B cell (primary cell): ENCODE measurements around the gene BPIFB3. TPM values are rescaled to one million over a fixed set of nuclear protein-coding genes. Genes with fewer than 3 reads are reported as not detected.

Experiments used
- ATAC-seq: fragments of 200-7000 bp; cut with Tn5 transposase; one replicate; pipeline ENCODE4 v1.10.0; 2021; ENCODE audit warnings: low read depth, mild to moderate bottlenecking, moderate number of reproducible peaks, moderate library complexity
- CTCF ChIA-PET: fragments of 350-600 bp; sonication (Branson Sonifier 250); formaldehyde crosslinking; loops from one replicate; lab custom pipeline; 2021; ENCODE audit warnings: antibody characterized with exemption, inconsistent platforms; lab: Charles Lee
- POLR2A ChIA-PET: fragments of 350-600 bp; sonication (Branson Sonifier 250); formaldehyde crosslinking; loops from one replicate; lab custom pipeline; 2021; ENCODE audit warnings: antibody characterized with exemption; lab: Charles Lee
- DNase-seq: peaks from one replicate; pipeline ENCODE4 v3.0.0; 2013
- H2AFZ ChIP-seq: 2 replicates; pipeline ENCODE4 v1.6.1; 2012; ENCODE audit warnings: mild to moderate bottlenecking, low read depth, low read length; ENCODE audit not compliant: insufficient read depth, poor library complexity, severe bottlenecking
- H3K27ac ChIP-seq, 2 donors: 1 replicate in 1 of 2; 2 replicates in 1 of 2; pipeline ENCODE4 v1.5.1; 2012 to 2013; ENCODE audit warnings: low read length in 2 of 2, mild to moderate bottlenecking in 2 of 2, moderate library complexity in 1 of 2
- H3K27me3 ChIP-seq, 4 experiments: fragments of 200-600 bp in 1 of 4; sonication (generic) in 1 of 4; replicated peaks in 1 of 4; 1 replicate in 2 of 4; 2 replicates in 2 of 4; pipeline versions ENCODE4 v1.6.1 to v1.7.0; 2013 to 2016; ENCODE audit warnings: low read length in 3 of 4, mild to moderate bottlenecking in 2 of 4, mixed read lengths in 1 of 4, moderate library complexity in 1 of 4; ENCODE audit not compliant: insufficient read depth in 4 of 4, control insufficient read depth in 3 of 4; ENCODE audit errors: control extremely low read depth in 1 of 4
- H3K36me3 ChIP-seq, 2 experiments: replicated peaks in 1 of 2; 1 replicate in 1 of 2; 2 replicates in 1 of 2; pipeline versions ENCODE4 v1.6.1 to v1.7.1; 2013; ENCODE audit warnings: low read length in 1 of 2; ENCODE audit not compliant: insufficient read depth in 2 of 2, control insufficient read depth in 1 of 2; ENCODE audit errors: control extremely low read depth in 1 of 2, extremely low read depth in 1 of 2
- H3K4me1 ChIP-seq, 2 donors: fragments of 200-600 bp in 1 of 2; sonication (generic) in 1 of 2; 1 replicate in 1 of 2; 2 replicates in 1 of 2; pipeline versions ENCODE4 v1.5.1 to v1.6.1; 2013 to 2017; ENCODE audit warnings: low read length in 2 of 2; ENCODE audit not compliant: control insufficient read depth in 2 of 2, insufficient read depth in 2 of 2
- H3K4me2 ChIP-seq: replicated peaks from 2 replicates; pipeline ENCODE3; 2012; ENCODE audit warnings: mild to moderate bottlenecking, low read depth, low read length; ENCODE audit not compliant: poor library complexity, severe bottlenecking
- H3K4me3 ChIP-seq, 5 experiments: fragments of 200-600 bp in 1 of 5; sonication (generic) in 1 of 5; 1 replicate in 3 of 5; 2 replicates in 2 of 5; pipeline versions ENCODE4 v1.5.1 to v1.7.0; 2011 to 2016; ENCODE audit warnings: low read length in 4 of 5, mild to moderate bottlenecking in 4 of 5, low read depth in 2 of 5, control low read depth in 1 of 5, moderate library complexity in 1 of 5; ENCODE audit not compliant: insufficient read depth in 1 of 5; ENCODE audit errors: control extremely low read depth in 1 of 5, extremely low read depth in 1 of 5
- H3K79me2 ChIP-seq: fragments of 200-600 bp; sonication (generic); one replicate; pipeline ENCODE4 v1.6.0; 2016; ENCODE audit warnings: low read length; ENCODE audit not compliant: control insufficient read depth, insufficient read depth
- H3K9ac ChIP-seq: fragments of 200-600 bp; sonication (generic); 2 replicates; pipeline ENCODE4 v1.6.1; 2017; ENCODE audit warnings: mild to moderate bottlenecking, low read length, moderate library complexity
- H3K9me3 ChIP-seq, 3 donors: one replicate each; pipeline versions ENCODE4 v1.6.1 to v1.7.1; 2013; ENCODE audit warnings: low read length in 2 of 3; ENCODE audit not compliant: control insufficient read depth in 2 of 3, insufficient read depth in 1 of 3; ENCODE audit errors: control extremely low read depth in 1 of 3
- H4K20me1 ChIP-seq: 2 replicates; pipeline ENCODE4 v1.6.0; 2012; ENCODE audit warnings: mild to moderate bottlenecking, low read length; ENCODE audit not compliant: insufficient read depth, control insufficient read depth, poor library complexity, severe bottlenecking
- H3K27ac Mint-ChIP-seq: one replicate; pipeline ENCODE4 v1.8.0; 2021; ENCODE audit warnings: mixed read lengths
- H3K27me3 Mint-ChIP-seq: one replicate; pipeline ENCODE4 v1.8.0; 2021; ENCODE audit warnings: mixed read lengths
- H3K4me1 Mint-ChIP-seq: one replicate; pipeline ENCODE4 v1.8.0; 2021; ENCODE audit warnings: mixed read lengths
- H3K4me3 Mint-ChIP-seq: one replicate; pipeline ENCODE4 v1.8.0; 2021; ENCODE audit warnings: mixed read lengths
- H3K9me3 Mint-ChIP-seq: one replicate; pipeline ENCODE4 v1.8.0; 2022; ENCODE audit warnings: mixed read lengths; ENCODE audit not compliant: insufficient read depth
- CTCF ChIP-seq: fragments of 200-600 bp; IDR thresholded peaks from one replicate; pipeline ENCODE4 v1.8.0; 2022; ENCODE audit warnings: antibody characterized with exemption, mild to moderate bottlenecking
- EZH2 ChIP-seq: IDR thresholded peaks from 2 replicates; pipeline ENCODE4 v1.6.1; 2012; ENCODE audit warnings: borderline replicate concordance, low read depth, mild to moderate bottlenecking, moderate library complexity, low read length; ENCODE audit not compliant: insufficient read depth, poor library complexity, severe bottlenecking
- WGBS: methylation state at CpG from one replicate; pipeline ENCODE4 v1.1.5; 2013; ENCODE audit warnings: missing lambda C conversion rate; ENCODE audit not compliant: insufficient coverage; 5-methylcytosine and 5-hydroxymethylcytosine counted together
- intact Hi-C: fragments of 100-400 bp; cut with micrococcal nuclease; formaldehyde crosslinking; loops from one replicate; pipeline ENCODE4 v1.10.0; 2022
- polyA plus RNA-seq: library from polyadenylated mRNA; depleted of rRNA; stranded (reverse); fragments of >200 nt; gene quantifications from 2 replicates; pipeline ENCODE4 v1.2.3, GENCODE V29; 2012
- total RNA-seq, 2 donors: library from RNA; stranded (reverse); fragments of 120-200 nt in 1 of 2; gene quantifications; 1 replicate in 1 of 2; 2 replicates in 1 of 2; pipeline versions ENCODE4 v1.2.3 to v1.2.4, GENCODE V29; 2013 to 2022

BPIFB3 gene
- total and polyA plus RNA-seq, 2 donors (not counting 1 experiment from before 2014, with no cell fraction given): not detected

DNA sequence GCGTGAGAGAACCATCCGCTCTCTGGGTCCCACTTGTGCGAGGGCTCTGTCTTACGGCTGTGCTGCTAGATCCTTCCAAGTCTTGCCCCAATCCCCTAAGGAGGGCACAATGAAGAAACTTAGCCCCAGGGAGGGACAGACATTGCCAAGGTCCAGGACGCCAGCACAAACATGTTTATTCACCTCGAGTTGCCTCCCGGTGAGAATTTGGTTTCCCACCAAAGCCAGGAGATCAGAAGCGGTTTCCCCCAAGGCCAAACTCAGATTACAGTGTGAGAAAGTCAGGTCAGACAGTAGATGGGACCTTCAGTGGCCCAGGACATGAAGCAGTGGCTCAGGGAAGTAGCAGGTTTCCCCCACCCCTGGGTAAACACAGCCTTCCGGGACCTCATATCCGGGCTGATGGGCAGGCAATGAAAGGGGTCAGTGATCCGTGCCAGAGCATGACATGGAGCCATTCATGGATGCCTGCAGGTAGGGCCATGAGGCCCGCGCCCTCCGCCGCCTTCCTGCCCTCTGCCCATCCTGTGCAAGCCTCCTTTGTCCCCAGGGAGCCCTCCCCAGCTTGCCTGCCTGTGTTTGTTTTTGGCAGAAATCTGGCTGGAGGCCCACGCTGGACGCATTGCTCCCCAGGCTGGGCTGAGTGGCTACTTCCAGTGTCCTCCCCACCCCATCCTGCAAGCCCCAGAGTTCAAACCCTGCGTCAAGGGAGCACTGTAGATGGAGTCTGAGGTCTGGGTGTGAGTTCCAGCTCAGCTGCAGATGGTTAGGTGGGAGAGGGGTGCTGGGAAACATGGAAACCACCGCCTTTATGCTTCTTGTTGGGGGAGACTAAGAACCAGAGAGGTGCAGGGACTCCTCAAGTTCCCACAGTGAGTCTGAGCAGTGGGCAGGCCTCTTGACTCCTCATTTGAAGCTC lies 44.2 kb upstream of the BPIFB3 start:
- Histone ChIP-seq H3K4me1 (no peaks in the 10 kb centered on the region), H3K27me3 (no peaks in the 10 kb centered on the region), H3K79me2 (no peaks in the 10 kb centered on the region), H2AFZ (peak overlapping the region; percentile 16), H3K36me3 (no peaks in the 10 kb centered on the region), H3K9me3 (peaks cover 0 to 13% (median 7%) of the 10 kb centered on the region in 3 donors), H3K4me3 (no peak overlapping the region), H4K20me1 (no peaks in the 10 kb centered on the region), H3K27ac (no peak overlapping the region), H3K4me2 (no peak overlapping the region), H3K9ac (no peak overlapping the region)
- peaks cover 2% of the 10 kb centered on the region for H3K4me1 Mint-ChIP-seq
- H3K27me3 Mint-ChIP-seq: no peaks in the 10 kb centered on the region
- WGBS: 78% methylated on average over 16 of the region's 19 CpGs
- ATAC-seq (no peak), DNase-seq (no peak)
- CTCF ChIA-PET: no interaction called here
- no peak overlapping the region for H3K4me3 Mint-ChIP-seq
- TF ChIP-seq CTCF (no peak), EZH2 (no peak)
- peaks cover 4% of the 10 kb centered on the region for H3K9me3 Mint-ChIP-seq
- intact Hi-C loops: no loop called here
- no peak overlapping the region for H3K27ac Mint-ChIP-seq
- POLR2A ChIA-PET: no interaction called here

- H3K9me3 Mint-ChIP-seq: peaks cover 3% of the 10 kb centered on the region
- no peak for TF ChIP-seq EZH2
- no peak for TF ChIP-seq CTCF
- H3K4me2 ChIP-seq: no peak overlapping the region
- no peaks in the 10 kb centered on the region for H3K27me3 ChIP-seq
- DNase-seq (no peak), ATAC-seq (no peak)
- intact Hi-C loops: no loop called here
- peaks cover 2% of the 10 kb centered on the region for H3K4me1 Mint-ChIP-seq
- no peak overlapping the region for H2AFZ ChIP-seq
- H4K20me1 ChIP-seq: no peaks in the 10 kb centered on the region
- ChIA-PET POLR2A (no interaction called here), CTCF (no interaction called here)
- whole genome bisulfite sequencing: 96% methylated on average over 3 of the region's 5 CpGs
- H3K27ac Mint-ChIP-seq: no peak overlapping the region
- H3K9me3 ChIP-seq: peaks cover 0 to 9% (median 5%) of the 10 kb centered on the region in 3 donors
- no peaks in the 10 kb centered on the region for H3K36me3 ChIP-seq
- no peak overlapping the region for H3K9ac ChIP-seq
- no peak overlapping the region for H3K4me3 Mint-ChIP-seq
- no peaks in the 10 kb centered on the region for H3K27me3 Mint-ChIP-seq
- H3K79me2 ChIP-seq: no peaks in the 10 kb centered on the region
- no peak overlapping the region for H3K27ac ChIP-seq
- no peaks in the 10 kb centered on the region for H3K4me1 ChIP-seq
- no peak overlapping the region for H3K4me3 ChIP-seq
Measured at GRCh38 chr20:33010133-33010504, 43.6 kb upstream of the BPIFB3 start.
